GM12801 (cell line): ENCODE data around the gene CRADD.

Experiments used
- TF ChIP-seq, protein P1 (sequence below): IDR thresholded peaks from one replicate; pipeline ENCODE4 v1.5.1; 2011; ENCODE audit warnings: control low read depth; ENCODE audit not compliant: insufficient read length; ENCODE audit errors: extremely low read depth

The CRADD gene

DNA sequence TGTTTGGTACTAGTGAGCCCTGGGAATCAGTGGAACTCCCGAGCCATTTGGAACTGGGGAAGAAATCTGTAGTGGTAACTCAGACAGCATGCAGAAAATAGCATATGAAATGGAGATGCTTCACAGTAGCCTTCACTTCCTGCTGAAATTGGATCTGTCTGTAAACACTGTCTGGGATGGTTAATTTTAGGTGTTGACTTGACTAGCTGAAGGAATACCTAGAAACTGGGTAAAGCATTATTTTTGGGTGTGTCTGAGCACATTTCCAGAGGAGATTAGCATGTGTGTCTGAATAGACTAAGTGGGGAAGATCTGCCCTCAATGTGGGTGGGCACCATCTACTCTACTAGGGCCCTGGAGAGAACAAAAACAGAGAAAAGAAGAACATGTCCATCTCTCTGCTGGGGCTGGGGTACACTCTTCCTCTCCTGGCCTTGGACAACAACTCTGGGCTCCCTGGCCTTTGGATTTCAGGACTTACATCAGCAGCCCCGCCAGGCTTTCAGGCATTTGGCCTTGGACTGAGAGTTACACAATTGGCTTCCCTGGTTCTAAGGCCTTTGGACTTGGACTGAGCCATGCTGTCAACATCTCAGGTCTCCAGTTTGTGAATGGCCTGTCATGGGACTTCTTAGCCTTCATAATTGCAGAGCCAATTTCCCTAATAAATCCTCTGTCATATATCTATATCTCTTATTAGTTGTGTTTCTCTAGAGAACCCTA is 14.0 kb upstream of the CRADD start:
- TF ChIP-seq, protein P1, sequence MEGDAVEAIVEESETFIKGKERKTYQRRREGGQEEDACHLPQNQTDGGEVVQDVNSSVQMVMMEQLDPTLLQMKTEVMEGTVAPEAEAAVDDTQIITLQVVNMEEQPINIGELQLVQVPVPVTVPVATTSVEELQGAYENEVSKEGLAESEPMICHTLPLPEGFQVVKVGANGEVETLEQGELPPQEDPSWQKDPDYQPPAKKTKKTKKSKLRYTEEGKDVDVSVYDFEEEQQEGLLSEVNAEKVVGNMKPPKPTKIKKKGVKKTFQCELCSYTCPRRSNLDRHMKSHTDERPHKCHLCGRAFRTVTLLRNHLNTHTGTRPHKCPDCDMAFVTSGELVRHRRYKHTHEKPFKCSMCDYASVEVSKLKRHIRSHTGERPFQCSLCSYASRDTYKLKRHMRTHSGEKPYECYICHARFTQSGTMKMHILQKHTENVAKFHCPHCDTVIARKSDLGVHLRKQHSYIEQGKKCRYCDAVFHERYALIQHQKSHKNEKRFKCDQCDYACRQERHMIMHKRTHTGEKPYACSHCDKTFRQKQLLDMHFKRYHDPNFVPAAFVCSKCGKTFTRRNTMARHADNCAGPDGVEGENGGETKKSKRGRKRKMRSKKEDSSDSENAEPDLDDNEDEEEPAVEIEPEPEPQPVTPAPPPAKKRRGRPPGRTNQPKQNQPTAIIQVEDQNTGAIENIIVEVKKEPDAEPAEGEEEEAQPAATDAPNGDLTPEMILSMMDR = no peak

DNA sequence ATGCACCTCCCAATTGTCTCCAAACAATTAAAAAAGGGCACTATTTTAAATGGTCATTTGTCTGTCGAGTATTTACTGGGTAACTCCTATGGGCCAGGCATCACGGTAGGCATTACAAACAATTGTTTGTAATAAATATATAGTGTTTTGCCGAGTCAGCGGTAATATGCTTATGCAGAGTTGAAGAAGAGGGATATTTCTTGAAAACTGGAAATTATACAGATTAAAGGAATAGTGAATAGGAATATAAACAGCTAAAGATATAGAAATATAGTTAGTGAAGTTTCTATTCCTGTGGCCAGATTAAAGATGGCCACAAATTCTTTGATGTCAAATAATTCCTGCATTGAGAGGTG is 13.5 kb upstream of the CRADD start:
- TF ChIP-seq, protein P1 = no peak

DNA sequence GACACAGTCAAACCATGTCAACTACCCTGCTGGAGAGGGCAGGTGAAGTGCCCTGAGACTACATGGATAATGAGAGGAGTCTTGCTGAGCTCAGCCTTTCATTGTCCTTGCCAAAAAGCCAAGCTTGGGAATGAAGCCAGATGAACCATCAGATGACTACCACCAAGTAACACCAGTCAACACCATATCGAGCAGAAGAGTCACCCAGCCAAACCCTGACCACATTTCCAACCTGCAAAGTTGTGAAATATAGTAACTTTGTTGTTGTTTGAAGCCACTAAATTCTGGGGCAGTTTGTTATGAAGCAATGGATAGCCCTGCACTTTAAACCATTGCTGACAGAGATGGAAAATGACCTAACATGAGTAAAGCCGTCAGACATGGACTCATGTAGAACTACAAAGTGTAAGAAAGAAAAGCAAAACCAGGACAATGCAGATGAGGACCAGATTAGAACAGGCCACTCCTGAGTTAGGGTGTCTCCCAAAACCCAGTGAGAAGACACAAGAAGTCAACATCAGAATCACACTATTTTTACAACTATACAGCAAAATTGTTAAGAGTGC is 12.5 kb upstream of the CRADD start:
- TF ChIP-seq, protein P1 = no peak

DNA sequence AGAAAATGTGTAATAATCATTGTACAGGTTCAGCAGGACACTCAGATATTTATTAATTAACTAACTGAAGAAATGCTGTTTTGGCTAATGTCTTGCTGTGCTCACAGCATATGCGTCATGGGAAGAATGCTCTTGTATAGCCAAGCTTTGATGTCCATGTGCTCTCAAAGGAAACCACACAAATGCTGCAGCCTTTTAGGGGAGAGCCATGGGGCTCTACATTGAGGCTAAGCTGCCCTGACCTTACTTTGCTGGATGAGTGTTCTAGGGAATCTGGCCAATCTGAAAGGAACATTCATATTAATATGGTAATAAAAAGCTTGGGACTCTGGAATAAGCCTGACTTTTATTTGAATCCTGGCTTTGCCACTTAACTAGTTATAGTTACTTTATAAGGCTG is 9.5 kb upstream of the CRADD start:
- TF ChIP-seq, protein P1 = no peak

DNA sequence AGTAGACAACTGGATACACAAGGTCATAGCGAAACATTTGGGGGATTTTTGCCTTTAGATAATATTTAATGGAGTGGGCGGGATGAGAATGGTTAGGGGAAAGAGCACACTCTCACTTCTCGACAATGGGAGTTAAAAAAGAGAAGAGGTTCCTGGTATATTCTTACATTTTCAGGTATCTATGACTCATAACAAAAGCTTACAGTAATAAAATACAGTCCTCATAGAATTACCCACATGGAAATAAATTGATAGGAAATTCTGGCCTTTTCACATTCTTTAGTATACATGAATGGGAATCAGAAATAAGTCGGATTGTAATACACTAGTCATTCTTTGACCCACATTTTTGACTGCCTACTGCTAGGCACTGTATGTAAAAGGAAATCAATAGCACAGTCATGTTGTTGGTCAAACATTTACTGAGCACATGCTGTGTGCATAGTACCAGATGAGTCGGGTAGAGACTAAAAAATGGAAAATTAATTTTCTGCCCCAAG is 8.2 kb upstream of the CRADD start:
- TF ChIP-seq, protein P1 = no peak

DNA sequence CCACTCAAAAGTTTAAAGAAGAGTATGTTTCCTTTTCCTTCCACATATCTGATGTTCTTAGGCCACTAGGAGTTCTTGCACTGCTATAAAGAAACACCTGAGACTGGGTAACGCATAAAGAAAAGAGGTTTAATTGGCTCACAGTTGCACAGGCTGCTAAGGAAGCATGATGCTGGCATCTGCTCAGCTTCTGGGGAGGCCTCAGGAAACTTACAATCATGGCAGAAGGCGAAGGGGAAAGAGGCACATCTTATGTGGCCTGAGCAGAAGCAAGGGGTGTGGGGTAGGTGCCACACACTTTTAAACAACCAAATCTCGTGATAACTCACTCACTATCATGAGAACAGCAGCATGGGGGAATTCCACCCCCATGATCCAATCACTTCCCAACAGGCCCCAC is 7.7 kb upstream of the CRADD start:
- TF ChIP-seq, protein P1 = no peak

DNA sequence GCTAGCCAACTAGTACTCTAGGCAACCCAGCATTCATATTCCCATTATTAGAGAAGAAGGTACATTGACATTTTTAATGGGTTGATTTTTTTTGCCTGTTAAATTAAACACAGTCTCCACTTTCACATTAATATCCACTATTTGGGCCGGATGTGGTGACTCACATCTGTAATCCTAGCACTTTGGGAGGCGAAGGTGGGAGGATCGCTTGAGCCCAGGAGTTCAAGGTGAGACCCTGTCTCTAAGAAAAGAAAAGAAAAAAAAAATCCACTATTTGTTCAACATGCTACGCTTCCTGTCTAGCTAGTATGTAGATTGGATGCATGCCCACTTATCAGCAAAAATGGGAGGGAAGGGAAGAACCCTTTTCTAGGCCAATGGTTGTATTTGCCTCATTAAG is 7.1 kb upstream of the CRADD start:
- TF ChIP-seq, protein P1 = no peak
